ENCODE measurements around the gene SH3BGR.

The SH3BGR gene

GRCh38 chr21:39479164-39479813 lies 27.5 kb downstream of the SH3BGR start:
- DNase-seq, result no peak
- Histone ChIP-seq H3K4me3 (no peak overlapping the region), H3K9me3 (no peaks in the 10 kb centered on the region), H3K36me3 (no peaks in the 10 kb centered on the region), H3K27me3 (no peaks in the 10 kb centered on the region), H3K4me1 (peaks cover 0 to 17% (median 0%) of the 10 kb centered on the region in 4 donors), H3K27ac (no peak overlapping the region)
- intact Hi-C loops (cut with DNase I; ENCODE audit: low total_unique reads), result no loop called here
- TF ChIP-seq CTCF (IDR thresholded peaks at IDR 0.05), result no peak

- no peaks in the 10 kb centered on the region for H3K27me3 ChIP-seq
- DNase-seq, result no peak
- intact Hi-C loops (cut with DNase I; ENCODE audit: low total_unique reads), result no loop called here
- TF ChIP-seq CTCF (IDR thresholded peaks at IDR 0.05), result no peak
- H3K9me3 ChIP-seq, result no peaks in the 10 kb centered on the region
- H3K36me3 ChIP-seq, result no peaks in the 10 kb centered on the region
- H3K4me3 ChIP-seq, result no peak overlapping the region
- H3K27ac ChIP-seq, result no peak overlapping the region
- H3K4me1 ChIP-seq, result peaks cover 0 to 22% (median 0%) of the 10 kb centered on the region in 4 donors
These were observed 28.0 kb downstream of the SH3BGR start for GRCh38 chr21:39479814-39480182.

- Histone ChIP-seq H3K4me3 (no peak overlapping the region), H3K36me3 (no peaks in the 10 kb centered on the region), H3K4me1 (peaks cover 0 to 27% (median 2%) of the 10 kb centered on the region in 4 donors), H3K27ac (no peak overlapping the region), H3K9me3 (no peaks in the 10 kb centered on the region), H3K27me3 (no peaks in the 10 kb centered on the region)
- no peak for TF ChIP-seq CTCF (IDR thresholded peaks at IDR 0.05)
- intact Hi-C loops (cut with DNase I; ENCODE audit: low total_unique reads), result no loop called here
- DNase-seq, result no peak
These were observed 28.5 kb downstream of the SH3BGR start for GRCh38 chr21:39480271-39480670.

- no peak for DNase-seq
- TF ChIP-seq CTCF (IDR thresholded peaks at IDR 0.05), result no peak
- H3K27ac ChIP-seq, result no peak overlapping the region
- H3K4me1 ChIP-seq, result peaks cover 0 to 28% (median 2%) of the 10 kb centered on the region in 4 donors
- intact Hi-C loops (cut with DNase I; ENCODE audit: low total_unique reads), result no loop called here
- no peaks in the 10 kb centered on the region for H3K36me3 ChIP-seq
- no peaks in the 10 kb centered on the region for H3K27me3 ChIP-seq
- no peaks in the 10 kb centered on the region for H3K9me3 ChIP-seq
- H3K4me3 ChIP-seq, result no peak overlapping the region
These were observed 30.1 kb downstream of the SH3BGR start for GRCh38 chr21:39481886-39482285.

GRCh38 chr21:39483917-39484316 lies 32.1 kb downstream of the SH3BGR start:
- peaks cover 0 to 28% (median 2%) of the 10 kb centered on the region in 4 donors for H3K4me1 ChIP-seq
- H3K9me3 ChIP-seq, result no peaks in the 10 kb centered on the region
- no peak for TF ChIP-seq CTCF (IDR thresholded peaks at IDR 0.05)
- H3K36me3 ChIP-seq, result no peaks in the 10 kb centered on the region
- no peak overlapping the region for H3K27ac ChIP-seq
- intact Hi-C loops (cut with DNase I; ENCODE audit: low total_unique reads), result no loop called here
- DNase-seq, result no peak
- no peaks in the 10 kb centered on the region for H3K27me3 ChIP-seq
- H3K4me3 ChIP-seq, result no peak overlapping the region

Measured in tibial artery (tissue), 4 donors.